ENCODE measurements around the gene SCN9A.

GRCh38 chr2:166337932-166338331 is 37.8 kb downstream of the SCN9A start:
- TF ChIP-seq CTCF (IDR thresholded peaks at IDR 0.05) (no peak), EZH2 (IDR thresholded peaks at IDR 0.05; ENCODE audit: borderline replicate concordance, insufficient read depth, low read depth, low read length, poor library complexity, severe bottlenecking) (no peak)
